LNCaP clone FGC (cell line): ENCODE measurements around the gene AURKAIP1.

Experiments used
- DNase-seq: peaks from one replicate; pipeline ENCODE4 v3.0.0-alpha.2; 2011; ENCODE audit warnings: low read depth
- H3K4me3 ChIP-seq: 2 replicates; pipeline ENCODE4 v1.5.1; 2011; ENCODE audit warnings: mild to moderate bottlenecking, low read depth, low read length, control low read depth
- TF ChIP-seq, protein P1 (sequence below): IDR thresholded peaks from 2 replicates; pipeline ENCODE4 v1.5.1; 2012; ENCODE audit warnings: mild to moderate bottlenecking; ENCODE audit not compliant: control insufficient read depth, insufficient read depth; ENCODE audit errors: extremely low read depth

The AURKAIP1 gene

DNA sequence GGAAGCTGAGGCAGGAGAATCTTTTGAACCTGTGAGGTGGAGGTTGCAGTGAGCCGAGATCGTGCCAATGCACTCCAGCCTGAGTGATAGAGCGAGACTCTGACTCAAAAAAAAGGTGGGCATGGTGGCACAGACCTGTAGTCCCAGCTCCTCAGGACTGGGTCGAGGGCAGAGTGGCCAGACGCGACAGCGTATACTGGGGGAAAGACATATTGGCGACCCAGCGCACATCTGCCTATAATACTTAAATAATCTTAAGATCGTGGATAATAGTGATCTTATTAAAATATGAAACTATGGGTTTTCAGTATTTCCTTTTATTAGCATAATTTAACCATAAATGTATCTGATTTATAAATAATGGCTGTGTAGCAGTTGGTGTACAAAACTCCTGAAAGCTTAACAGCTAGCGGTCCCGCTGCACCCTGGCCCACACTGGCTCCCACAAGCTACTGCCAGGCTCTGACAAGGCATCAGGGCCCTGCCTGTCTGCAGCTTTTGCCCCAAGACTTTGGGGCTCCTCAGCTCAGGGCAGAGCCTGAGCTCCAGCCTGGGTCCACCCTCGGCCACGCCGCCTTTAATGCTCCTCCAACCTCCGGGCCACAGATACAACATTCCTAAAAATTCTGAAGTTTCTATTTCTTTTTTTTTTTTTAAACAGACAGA is 2.7 kb upstream of the AURKAIP1 start:
- H3K4me3 ChIP-seq, result no peak overlapping the region
- DNase-seq, result no peak
- TF ChIP-seq, protein P1, sequence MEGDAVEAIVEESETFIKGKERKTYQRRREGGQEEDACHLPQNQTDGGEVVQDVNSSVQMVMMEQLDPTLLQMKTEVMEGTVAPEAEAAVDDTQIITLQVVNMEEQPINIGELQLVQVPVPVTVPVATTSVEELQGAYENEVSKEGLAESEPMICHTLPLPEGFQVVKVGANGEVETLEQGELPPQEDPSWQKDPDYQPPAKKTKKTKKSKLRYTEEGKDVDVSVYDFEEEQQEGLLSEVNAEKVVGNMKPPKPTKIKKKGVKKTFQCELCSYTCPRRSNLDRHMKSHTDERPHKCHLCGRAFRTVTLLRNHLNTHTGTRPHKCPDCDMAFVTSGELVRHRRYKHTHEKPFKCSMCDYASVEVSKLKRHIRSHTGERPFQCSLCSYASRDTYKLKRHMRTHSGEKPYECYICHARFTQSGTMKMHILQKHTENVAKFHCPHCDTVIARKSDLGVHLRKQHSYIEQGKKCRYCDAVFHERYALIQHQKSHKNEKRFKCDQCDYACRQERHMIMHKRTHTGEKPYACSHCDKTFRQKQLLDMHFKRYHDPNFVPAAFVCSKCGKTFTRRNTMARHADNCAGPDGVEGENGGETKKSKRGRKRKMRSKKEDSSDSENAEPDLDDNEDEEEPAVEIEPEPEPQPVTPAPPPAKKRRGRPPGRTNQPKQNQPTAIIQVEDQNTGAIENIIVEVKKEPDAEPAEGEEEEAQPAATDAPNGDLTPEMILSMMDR, result no peak

DNA sequence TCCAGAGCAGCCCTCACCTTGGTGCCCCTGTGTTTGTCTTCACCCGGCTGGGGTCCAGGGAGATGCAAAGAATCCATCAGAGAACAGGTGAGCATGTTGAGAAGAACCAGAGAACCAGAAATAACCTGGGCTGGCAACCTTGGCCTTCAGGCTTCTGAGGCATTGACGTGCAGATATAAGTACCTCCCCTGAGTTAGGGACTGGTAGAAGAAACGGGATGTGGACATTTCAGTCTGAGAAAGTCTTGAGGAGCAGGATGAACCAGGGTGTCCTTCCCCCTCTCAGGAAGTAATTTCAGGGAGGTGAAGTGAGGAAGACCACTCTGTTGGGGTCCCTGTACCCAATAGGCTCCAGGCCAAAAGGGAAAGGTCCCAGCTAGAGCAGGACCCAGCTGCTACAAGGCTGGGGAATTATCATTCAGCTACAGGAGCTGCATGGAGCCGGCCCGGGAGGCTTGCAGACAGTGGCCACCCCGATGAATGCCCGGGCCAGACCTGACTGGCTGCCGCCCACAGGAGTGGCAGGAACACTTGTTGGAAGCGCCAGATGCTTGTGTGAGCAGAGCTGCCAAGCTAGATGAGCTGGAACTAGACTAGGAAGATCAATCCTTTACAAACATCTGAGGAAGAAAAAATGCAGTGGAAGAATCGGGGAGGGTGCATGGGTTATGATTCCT is 1.7 kb upstream of the AURKAIP1 start:
- no peak for DNase-seq
- TF ChIP-seq, protein P1, result no peak
- H3K4me3 ChIP-seq, result peak overlapping the region; percentile 85

DNA sequence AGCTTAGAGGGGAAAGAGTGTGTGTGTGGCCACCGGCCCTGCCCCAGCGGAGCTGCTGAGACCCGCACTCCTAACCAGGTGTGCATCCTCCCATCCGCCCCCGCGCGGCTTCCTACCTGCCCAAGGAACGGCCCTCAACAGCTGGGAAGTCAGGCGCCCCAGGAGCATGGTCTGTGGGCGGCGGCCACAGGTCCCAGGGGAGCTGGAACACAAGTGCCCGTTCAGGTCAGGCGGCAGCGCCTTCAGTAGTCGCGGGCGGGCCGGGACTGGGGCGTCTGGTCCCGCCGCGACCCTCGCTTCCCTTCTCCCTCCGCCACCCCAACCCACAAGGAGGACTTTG is 448 bp downstream of the AURKAIP1 start:
- TF ChIP-seq, protein P1, result no peak
- H3K4me3 ChIP-seq, result peak overlapping the region; percentile 85
- DNase-seq, result no peak

DNA sequence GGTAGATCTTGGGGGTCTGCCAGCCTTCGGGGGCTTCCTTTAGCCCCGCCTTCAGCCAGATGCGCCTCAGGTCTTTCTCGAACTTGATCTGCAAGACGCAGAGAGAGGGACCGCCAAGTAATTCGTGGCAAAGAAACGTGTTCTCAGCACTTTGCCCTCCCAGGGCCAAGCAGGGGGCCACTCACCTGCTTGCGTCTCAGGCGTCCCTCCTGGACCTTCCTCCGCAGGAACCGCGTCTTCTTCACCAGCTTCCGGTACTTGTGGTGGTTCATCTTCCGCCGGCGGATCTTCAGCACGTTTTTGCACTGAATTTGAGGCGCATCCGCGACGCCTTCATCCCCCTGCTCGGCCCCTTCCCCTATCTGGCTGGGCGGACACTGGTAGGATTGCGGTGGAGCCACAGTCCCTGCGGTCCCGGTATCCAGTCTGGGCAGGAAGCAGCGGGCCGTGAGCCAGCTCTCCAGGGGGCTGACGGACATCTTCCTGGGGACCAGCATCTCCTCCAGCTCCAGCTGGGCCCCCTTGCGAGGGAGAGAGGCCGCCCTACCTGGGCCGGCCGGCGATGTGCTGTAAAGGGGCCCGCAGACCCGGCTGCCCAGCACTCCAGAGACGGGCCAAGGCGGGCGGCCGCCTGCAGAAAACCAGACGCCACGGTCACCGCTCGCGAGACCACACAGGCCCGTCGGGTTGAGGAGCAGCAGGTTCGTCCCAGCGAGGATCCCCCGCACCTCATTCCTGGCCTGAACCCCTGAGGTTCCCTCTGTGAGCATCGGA is 1.0 kb downstream of the AURKAIP1 start:
- no peak for DNase-seq
- peak overlapping the region; percentile 85 for H3K4me3 ChIP-seq
- TF ChIP-seq, protein P1, result no peak

DNA sequence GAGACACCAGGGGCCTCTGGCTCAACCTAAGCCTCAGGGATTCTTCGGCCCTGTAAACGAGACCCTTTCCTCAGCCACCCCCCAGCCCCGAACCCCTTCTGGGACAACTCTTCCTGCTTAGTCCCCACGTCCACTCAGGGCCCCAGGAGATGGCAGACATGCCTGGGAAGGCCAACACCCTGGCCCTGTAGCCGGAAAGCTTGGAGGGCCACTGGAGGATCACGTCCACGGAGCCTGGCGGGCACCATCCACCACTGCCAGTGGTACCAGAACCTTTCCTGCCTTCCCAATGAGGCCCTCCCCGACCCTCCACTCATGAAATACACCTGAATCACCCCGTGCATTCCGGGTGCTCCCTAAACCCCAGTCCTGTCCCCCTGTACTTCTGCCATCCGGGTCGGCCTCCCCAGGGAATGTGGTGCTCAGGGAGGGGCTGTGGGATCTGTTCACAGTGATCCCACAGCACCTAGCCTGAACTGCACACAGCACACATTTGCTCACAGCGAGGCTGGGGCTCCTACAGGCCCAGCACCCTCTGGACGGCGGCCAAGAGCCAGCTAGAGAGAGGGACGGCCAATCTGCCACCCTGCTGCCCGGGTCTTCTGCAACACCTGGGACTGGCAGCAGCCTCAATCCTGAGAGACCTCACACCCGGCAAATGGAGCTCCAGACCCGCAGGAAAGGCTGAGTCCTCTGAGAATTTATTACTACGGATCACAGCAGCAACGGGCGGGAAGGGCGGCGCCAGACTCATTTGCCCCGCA is 1.8 kb downstream of the AURKAIP1 start:
- TF ChIP-seq, protein P1, result no peak
- H3K4me3 ChIP-seq, result peak overlapping the region; percentile 85
- no peak for DNase-seq

DNA sequence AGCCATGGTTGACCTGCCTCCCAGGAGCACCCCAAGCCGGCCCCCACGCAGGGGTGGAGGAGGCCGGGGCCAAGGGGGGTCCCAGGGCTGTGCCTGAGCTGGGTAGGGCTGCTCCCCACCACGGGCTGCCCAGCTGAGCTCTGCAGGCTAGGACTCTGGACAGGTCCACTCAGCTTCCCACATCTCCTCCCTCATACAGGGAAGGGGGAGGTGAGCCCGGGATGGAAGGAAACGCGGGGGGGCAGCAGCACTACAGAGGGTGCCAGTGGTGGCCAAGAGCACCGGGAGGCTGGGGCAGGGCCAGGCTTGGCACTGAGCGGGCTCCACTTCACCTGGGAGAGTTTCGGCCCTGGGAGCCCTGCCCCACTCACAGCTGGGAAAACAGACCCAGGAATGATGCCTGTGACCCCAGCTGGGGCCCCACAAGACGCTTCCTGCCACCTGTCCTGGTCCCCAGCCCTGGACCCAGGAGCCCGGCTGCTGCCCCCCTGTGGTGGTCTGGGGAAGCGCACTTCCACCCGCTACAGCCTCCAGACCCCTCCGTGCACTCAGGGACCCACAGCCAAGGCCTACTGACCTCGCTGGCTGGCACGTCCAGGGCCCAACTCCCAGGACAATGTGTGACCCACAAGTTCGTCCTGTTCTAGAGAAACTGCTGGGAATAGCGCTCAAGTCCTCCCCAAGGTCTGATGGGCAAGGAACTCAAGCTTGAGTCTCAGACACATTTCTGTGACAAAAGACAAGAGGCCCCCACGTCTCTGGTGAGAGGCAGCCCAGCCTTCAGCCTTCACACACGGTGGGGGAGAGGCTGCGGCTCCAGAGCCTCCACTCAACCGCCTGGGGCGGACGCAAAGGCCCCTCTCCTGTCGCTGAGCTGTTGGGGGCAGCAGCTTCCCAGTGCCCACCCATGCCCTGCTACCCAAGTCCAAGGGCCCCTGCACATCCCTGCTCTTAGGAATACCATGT is 3.0 kb downstream of the AURKAIP1 start:
- TF ChIP-seq, protein P1, result peak; percentile 75
- no peak overlapping the region for H3K4me3 ChIP-seq
- DNase-seq, result no peak
